ENCODE results near the gene OSBP2.

OSBP2 gene

DNA sequence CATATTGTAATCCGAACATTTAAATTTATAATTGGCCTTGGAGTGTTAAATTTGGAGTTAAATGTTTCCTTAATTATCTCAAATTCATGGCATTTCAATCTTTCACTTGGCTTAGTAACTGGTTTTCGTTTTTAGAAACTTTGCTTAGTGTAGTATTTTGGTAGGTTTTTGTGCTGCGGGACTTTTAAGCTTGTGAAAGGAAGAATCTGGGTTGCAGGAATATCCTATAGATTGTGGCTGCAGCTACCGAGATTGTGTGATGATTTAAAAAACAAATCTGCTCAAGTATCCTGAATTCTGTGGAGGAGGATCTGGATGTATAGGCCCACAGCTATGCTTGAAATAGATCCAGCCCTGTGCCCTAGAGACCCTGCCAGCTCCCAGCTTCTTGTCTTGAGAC, 27.1 kb downstream of the OSBP2 start:
- TF ChIP-seq GATA2 (IDR thresholded peaks at IDR 0.05; ENCODE audit: low read depth, low read length) (no peak), GATA3 (IDR thresholded peaks at IDR 0.05; ENCODE audit: low read depth, low read length) (no peak)

DNA sequence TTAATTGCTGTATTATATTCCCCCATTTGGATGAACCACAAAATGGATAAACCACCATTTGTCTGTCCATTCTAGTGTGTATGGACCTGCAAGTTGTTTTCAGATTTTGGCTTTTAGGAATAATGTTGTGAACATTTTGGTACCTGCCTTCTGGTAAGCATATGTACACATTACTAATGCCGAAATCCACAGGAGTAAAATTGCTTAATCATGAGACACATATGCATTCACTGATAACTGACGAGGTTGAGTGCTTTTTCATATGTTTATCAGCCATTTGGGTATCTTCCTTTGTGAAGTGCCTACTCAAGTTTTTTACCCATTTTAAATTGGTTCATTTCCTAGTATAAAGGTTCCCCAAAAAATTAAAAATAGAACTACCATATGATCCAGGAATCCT, 34.2 kb downstream of the OSBP2 start:
- no peak for TF ChIP-seq GATA3 (IDR thresholded peaks at IDR 0.05; ENCODE audit: low read depth, low read length)
- no peak for TF ChIP-seq GATA2 (IDR thresholded peaks at IDR 0.05; ENCODE audit: low read depth, low read length)

DNA sequence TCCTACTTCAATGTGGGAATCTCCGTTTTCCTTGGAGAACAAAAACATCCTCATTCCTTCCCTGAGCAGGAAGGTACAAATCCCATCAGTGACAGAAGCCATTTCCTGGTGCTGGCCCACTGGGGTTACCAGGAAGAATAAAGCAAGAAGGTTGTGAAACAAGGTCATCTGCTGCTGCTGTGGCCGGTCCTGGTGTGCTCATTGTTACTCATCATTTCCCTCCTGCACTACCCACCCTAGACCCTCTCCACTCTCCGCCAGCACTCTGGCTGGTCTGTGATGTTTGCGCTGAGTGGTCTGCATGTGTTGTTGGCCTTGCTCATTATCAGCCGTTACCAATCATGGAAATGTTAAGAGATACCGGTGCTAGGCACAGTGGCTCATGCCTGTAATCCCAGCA, 37.0 kb downstream of the OSBP2 start:
- TF ChIP-seq GATA3 (IDR thresholded peaks at IDR 0.05; ENCODE audit: low read depth, low read length) (no peak), GATA2 (IDR thresholded peaks at IDR 0.05; ENCODE audit: low read depth, low read length) (no peak)

DNA sequence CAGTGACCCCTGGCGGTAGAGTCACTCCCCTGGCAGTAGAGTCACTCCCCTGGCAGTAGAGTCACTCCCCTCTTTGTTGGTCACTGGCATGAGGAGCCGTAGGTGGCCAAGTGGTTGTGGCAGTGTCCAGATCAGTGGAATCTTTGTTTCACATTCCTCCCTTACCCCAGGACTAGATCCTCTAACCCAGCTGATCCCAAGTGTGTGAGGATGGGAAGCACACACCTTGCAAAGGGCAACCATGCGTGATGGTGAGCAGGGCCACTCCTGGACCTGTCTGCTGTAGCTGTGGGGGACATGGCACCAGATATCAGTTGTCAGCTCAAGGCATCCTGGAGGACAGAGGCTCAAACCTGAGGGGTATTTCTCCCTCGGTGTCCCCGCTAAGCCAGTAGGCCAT, 37.8 kb downstream of the OSBP2 start:
- TF ChIP-seq GATA3 (IDR thresholded peaks at IDR 0.05; ENCODE audit: low read depth, low read length) (no peak), GATA2 (IDR thresholded peaks at IDR 0.05; ENCODE audit: low read depth, low read length) (no peak)

DNA sequence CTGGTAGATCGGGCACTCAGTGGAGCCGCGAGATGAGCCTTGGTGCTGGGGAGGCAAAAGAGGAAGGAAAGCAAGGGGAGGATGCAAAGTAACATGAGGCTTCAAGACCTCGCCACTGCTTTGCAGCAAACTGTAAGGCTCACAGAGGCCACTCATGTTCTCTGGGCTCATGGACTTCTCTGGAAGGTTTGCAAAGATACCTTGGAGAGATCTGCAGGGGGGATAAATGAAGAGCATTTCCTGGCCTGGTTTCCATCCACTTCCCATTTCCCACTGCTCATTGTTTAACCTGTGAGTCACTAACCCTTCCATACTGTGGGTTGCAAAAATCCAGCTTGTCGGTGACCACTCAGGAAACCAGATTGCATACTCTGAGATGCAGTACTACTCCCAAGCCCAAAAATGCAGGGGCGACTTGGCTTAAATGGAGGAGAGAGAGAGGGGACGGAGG, 38.5 kb downstream of the OSBP2 start:
- no peak for TF ChIP-seq GATA2 (IDR thresholded peaks at IDR 0.05; ENCODE audit: low read depth, low read length)
- TF ChIP-seq GATA3 (IDR thresholded peaks at IDR 0.05; ENCODE audit: low read depth, low read length), result no peak

DNA sequence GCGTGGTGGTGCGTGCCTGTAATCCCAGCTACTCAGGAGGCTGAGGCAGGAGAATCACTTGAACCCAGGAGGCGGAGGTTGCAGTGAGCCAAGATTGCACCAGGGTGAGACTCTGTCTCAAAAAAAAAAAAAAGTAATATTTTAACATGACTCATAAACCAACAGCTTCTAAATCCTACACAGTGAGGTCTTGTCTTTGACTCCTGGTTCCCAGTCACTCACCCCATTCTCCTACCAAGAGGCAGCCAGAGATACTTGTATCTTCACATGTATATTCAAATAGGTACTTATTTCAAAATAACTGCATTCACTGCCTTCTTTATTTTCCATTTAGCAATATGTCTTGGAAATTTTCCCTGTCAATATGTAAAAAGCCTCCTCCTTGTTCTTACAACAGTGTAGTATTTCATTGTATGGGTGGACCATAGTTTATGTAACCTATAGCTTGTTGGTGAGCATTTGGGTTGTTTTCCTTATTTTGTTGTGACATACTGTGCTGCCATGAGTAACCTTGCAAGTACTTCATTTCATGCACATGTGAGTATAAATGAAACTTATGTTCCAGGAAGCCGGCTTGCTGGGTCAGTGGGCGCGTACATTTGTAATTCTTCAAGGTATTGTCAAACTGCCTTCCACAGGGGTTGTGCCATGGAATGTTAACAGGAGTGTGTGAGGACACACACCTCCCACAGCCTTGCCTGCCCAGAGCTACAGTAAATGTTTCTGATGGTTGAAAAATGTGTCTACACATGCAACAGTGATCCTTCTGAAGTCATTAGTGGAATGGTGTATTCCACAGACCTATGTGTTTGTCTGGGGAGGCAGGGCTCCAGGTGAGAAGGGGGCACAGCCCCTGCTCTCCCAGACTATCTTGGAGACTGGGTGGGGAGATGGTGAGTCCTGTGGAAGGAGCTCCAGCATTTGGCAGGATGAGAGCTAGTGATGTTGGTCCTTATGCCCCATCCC, 47.9 kb downstream of the OSBP2 start:
- TF ChIP-seq GATA3 (IDR thresholded peaks at IDR 0.05; ENCODE audit: low read depth, low read length) (no peak), GATA2 (IDR thresholded peaks at IDR 0.05; ENCODE audit: low read depth, low read length) (no peak)

DNA sequence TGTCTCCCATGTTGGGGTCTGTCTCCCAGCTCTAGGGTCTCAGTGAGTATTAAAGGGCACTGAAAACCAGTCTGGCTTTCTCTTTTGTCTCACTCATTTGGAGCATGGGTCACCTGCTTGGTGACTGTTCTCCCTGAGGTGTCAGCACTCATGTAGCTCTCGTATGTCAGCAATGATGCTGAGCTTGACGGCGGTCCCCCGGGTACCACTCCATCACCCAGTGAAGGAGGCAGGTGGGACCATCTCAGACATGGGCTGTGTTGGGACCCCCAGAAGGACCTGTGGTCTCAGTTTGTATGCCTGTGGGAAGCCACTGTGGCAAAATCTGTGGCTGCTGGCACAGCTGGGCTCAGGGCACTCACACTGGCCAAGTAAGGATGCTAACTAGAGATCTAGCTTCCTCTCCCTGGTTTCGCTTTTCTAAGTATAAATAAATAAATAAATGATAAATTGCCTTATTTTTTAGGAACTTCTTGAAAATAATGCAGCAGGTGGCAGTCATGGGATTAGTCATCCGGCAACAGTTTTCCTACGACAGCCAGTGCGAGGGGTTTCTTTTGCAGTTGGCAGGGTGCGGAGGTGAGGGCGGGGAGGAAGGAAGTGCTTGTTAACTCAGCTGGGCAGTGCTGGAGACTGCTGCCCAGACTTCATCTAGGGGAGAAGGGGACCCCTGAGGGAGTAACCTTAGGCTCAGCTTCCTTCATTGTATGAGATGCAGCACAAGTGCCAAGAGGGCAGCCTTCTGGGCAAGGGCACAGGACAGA, 48.8 kb downstream of the OSBP2 start:
- TF ChIP-seq GATA3 (IDR thresholded peaks at IDR 0.05; ENCODE audit: low read depth, low read length) (no peak), GATA2 (IDR thresholded peaks at IDR 0.05; ENCODE audit: low read depth, low read length) (no peak)

DNA sequence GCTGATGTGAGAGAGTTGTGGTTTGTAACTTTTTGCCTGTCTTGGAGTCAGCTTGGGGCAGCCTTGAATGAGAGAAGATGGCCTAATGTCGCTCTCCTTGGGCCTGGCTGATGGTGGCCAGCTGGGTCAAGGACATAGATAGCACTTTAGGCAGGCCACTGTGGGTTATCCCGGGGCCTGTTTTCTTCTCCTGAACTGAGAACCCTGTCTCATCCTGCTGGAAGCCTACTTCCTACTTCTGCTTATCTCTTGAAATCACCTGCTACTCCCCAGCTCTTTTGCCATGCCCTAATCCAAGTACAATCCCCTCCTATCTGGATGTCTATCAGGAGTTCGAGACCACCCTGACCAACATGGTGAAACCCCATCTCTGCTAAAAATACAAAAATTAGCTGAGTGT, 49.5 kb downstream of the OSBP2 start:
- TF ChIP-seq GATA3 (IDR thresholded peaks at IDR 0.05; ENCODE audit: low read depth, low read length) (no peak), GATA2 (IDR thresholded peaks at IDR 0.05; ENCODE audit: low read depth, low read length) (no peak)

DNA sequence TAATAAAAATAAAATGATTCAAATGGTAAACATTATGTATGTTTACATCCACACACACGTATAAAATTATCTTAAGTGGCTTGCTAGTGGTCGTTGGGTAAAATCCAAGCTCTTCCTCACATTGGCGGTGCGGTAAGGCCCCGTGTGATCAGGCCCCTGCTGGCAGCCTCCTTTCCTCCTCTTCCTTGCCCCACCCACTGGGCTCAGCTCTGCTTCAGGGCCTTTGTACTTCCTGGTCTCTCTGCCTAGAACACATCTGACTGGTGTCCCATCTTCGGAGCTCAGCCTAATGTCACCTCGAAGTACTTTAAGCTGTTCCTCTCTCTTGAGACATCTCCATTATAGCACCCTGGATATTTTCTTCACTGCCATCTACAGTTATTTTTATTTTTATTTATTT, 52.8 kb downstream of the OSBP2 start:
- TF ChIP-seq GATA2 (IDR thresholded peaks at IDR 0.05; ENCODE audit: low read depth, low read length), result no peak
- TF ChIP-seq GATA3 (IDR thresholded peaks at IDR 0.05; ENCODE audit: low read depth, low read length), result no peak

DNA sequence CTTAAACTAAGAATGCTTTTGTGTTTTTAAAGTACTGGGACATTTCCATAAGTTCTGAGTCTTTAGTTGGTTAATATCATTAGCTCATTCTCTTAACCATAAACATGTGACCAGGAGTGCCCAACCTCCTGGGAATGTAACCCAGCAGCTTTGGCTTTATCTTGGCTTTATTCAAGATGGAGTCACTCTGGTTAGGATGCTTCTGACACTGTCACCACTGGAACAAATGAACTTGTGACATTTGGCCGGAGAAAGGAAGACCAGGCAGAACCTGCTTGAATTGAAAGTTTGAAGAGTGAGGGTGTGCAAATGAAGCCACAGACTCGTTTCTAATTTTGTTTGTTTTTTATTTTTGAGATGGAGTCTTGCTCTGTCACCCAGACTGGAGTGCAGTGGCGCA, 54.6 kb downstream of the OSBP2 start:
- no peak for TF ChIP-seq GATA2 (IDR thresholded peaks at IDR 0.05; ENCODE audit: low read depth, low read length)
- no peak for TF ChIP-seq GATA3 (IDR thresholded peaks at IDR 0.05; ENCODE audit: low read depth, low read length)

DNA sequence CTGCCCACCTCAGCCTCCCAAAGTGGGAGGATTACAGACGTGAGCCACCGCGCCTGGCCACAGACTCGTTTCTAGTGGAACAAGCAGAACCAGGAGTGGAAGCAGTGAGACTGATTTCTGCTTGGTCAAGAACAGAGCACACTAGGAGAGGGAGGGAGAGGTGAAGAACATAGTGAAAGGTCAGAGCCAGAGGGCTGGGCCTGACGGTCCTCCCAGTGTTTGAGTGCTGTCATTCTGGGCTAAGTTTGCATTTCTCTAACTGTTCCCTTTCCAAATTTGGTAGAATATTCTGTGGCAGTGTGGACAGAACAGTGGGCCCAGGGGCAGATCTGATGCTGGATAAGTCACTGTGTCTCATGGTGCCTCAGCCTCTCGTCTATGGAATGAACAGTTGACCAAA, 55.2 kb downstream of the OSBP2 start:
- no peak for TF ChIP-seq GATA3 (IDR thresholded peaks at IDR 0.05; ENCODE audit: low read depth, low read length)
- no peak for TF ChIP-seq GATA2 (IDR thresholded peaks at IDR 0.05; ENCODE audit: low read depth, low read length)

DNA sequence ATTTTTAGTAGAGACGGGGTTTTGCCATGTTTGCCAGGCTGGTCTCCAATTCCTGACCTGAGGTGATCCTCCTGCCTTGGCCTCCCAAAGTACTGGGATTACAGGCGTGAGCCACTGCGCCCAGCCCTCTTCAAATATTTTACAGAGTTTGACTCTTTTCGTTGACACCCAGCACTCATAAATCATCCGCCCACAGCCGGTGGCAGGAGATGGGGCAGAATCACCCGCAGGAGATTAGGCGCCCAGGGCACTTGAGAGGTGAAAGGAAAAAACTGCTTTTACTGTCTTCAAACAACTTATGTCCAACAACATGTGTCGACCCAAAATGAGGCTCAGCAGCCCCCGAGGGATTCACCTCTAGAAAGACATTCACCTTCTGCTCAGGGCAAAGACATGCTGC, 56.9 kb downstream of the OSBP2 start:
- TF ChIP-seq GATA2 (IDR thresholded peaks at IDR 0.05; ENCODE audit: low read depth, low read length) (no peak), GATA3 (IDR thresholded peaks at IDR 0.05; ENCODE audit: low read depth, low read length) (no peak)

DNA sequence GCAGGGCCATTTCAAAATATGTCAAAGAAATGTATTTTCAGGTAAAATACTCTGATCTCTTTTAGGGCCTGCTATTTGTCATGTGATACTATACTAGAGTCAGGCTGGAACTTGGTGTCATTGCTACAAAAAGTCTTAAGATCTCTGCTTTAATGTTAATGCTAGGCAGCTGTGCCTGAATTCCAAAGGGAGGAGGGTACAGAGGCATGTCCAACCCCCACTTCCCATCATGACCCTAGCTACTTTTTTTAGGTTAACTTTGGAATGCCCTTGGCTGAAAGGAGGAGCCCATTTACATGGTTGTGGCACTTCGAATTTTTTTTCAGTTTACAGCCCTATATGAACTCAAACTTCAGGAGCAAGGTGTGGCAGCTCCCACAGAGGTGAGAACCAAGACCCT, 58.1 kb downstream of the OSBP2 start:
- no peak for TF ChIP-seq GATA2 (IDR thresholded peaks at IDR 0.05; ENCODE audit: low read depth, low read length)
- no peak for TF ChIP-seq GATA3 (IDR thresholded peaks at IDR 0.05; ENCODE audit: low read depth, low read length)

DNA sequence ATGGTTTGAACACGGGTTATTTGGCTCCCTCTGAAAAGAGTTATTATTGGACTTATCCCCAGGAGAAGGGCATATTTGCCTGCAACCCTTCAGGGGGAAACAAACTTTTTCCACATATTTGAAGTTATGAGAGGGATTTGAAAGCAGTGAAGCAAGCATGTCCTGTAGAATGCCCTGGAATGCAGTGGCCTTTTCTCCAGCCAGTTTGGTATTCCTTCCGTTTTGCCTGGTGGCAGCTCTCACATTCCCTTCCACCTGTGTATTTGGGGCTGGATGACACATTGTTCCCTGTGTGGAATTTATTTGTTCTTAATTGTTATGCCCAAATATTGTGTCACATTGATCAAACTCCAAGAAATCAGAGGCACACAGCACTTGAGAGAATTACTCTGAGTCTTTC, 59.0 kb downstream of the OSBP2 start:
- TF ChIP-seq GATA2 (IDR thresholded peaks at IDR 0.05; ENCODE audit: low read depth, low read length), result no peak
- TF ChIP-seq GATA3 (IDR thresholded peaks at IDR 0.05; ENCODE audit: low read depth, low read length), result no peak

DNA sequence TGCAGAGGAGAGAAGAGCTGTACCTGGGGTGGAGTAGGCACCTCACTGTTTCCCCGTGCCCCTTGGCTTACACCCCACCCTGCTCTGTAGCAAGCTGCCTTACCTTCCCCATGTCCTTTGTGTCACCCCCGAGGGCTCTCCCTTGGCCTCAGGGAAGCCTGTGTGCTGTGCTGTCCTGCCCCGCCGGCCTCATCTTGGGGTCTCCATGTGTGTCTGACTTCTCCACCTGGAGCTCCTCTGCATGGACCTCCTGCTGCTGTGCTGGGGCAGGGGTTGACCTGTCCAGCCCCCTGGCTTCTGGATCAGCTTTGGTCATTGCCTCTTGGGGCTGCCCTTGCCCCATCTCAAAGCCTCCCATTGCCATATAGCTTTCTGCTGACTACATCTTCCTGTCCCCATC, 59.8 kb downstream of the OSBP2 start:
- TF ChIP-seq GATA3 (IDR thresholded peaks at IDR 0.05; ENCODE audit: low read depth, low read length), result no peak
- no peak for TF ChIP-seq GATA2 (IDR thresholded peaks at IDR 0.05; ENCODE audit: low read depth, low read length)
